Measurements from ENCODE around the gene IFNL3.

GRCh38 chr19:39238944-39239343 is 5.9 kb downstream of the IFNL3 start:
- TF ChIP-seq CTCF (IDR thresholded peaks at IDR 0.05 in 8 of 11, conservative IDR thresholded peaks at IDR 0.05 in 3 of 11), result no peak
- TF ChIP-seq POLR2A (IDR thresholded peaks at IDR 0.05), result no peak
